ENCODE results near the gene PC.

- TF ChIP-seq POLR2A (IDR thresholded peaks at IDR 0.05) (no peak), CTCF (IDR thresholded peaks at IDR 0.05) (no peak), EP300 (IDR thresholded peaks at IDR 0.05) (no peak)
Measured at GRCh38 chr11:66847461-66848232, 110.5 kb downstream of the PC start.

All from ovary (tissue), 3 donors.